Inflammatory macrophage (primary cell): Measurements from ENCODE around the gene TMC7.

Experiments
- DNase-seq, 2 donors: peaks; one replicate each; pipeline ENCODE4 v3.0.0-alpha.2; 2020 to 2022

Gene TMC7

DNA sequence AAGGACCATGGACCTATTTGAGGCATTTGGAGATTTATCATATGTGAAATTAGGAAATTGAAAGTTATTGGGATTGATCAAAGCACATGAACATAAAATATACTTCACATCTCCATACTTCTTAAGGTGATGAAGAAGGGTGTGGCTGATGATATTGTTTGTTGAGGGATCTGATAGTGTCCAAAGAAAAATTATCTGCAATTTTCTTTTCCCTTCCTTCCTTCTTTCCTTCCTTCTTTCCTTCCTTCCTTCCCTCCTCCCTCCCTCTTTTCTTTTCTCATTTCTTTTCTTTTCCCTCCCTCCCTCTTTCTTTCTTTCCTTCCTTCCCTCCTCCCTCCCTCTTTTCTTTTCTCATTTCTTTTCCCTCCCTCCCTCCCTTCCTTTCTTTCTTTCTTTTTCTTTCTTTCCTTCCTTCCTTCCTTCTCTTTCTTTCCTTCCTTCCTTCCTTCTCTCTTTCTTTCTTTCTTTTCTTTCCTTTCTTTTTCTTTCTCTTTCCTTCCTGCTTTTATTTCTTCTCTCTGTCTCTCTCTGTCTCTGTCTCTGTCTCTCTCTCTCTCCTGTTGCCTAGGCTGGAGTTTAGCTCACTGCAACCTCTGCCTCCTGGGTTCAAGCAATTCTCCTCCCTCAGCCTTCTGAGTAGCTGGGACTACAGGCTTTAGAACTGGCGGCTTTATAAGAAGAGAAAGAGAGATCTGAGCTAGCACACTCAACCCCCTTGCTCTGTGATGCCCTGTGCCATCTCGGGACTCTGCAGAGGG is 109.1 kb downstream of the TMC7 start:
- no peak for DNase-seq

DNA sequence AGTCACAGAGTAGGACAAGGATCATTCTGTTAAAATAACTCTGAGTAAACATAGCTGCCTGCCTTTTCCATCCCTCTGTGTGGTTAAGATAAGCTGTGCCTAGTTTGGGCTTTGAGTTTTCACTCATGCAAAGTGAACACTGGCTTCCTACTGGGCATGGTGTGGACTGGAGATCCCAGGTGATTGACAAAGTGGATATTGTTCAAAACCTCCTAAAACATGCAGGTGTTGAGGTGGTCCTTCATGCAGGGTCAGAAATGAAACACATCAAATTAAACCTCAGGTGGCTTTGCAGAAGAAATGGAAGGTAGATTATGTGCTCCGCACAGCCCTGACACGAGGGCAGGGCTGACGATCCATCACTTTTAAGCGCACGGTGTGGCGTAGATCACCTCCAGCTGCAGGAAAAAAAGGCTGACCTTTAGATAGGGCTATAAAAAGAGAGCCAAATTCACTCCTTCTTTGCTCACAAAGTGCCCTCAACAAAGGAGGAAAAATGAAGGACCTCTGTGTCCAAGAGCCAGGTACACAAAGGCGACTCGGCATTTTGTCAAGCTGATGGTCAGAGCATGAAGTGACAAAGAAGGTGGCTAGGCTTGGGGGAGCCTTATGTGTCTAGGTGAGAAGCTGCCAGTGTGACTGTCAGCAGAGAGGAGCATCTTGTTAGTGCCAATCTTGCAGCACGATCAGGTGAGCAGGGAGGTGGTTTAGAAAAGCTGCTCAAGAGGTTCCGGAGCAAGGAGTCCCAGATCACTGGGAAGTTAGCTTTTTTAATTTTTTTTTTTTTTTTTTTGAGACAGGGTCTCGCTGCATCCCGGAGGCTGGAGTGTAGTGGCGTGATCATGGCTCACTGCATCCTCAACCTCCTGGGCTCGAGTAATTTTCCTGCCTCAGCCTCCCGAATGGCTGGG is 110.2 kb downstream of the TMC7 start:
- no peak for DNase-seq

DNA sequence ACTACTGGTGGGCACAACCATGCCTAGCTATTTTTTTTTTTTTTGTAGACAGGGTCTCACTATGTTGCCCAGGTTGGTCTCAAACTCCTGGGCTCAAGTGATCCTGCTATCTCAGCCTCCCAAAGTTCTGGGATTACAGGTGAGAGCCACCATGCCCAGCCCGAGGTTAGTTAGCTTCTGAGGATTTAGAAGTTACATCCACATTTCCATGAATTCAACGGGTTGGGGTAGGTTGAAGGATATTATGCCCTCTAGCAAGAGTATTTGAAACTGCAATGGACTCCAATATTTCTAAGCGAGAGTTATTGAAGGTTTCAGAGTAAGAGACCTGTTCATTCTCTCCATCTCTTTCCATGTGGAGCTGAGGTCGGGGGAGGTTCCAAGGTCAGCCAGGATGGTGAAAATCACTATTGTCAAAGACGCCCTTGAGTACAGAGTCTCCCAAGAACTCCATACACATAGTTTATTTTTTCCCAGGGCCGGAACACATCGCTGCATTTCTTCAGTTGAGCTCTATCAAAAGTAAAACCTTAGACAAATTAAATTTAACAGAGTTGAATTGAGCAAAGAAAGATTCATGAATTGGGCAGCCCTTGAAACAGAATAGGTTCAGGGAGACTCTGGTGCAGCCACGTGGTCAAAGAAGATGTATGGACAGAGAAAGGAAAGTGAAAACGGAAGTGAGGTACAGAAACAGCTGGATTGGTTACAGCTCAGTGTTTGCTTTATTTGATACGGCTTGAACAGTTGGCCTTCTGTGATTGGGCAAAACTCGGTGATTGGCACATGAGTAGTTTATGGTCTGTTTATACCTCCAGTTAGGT is 111.0 kb downstream of the TMC7 start:
- peak; percentile 27 to 39 for DNase-seq

- no peak for DNase-seq
These were observed 111.9 kb downstream of the TMC7 start for GRCh38 chr16:19095654-19096053.

DNA sequence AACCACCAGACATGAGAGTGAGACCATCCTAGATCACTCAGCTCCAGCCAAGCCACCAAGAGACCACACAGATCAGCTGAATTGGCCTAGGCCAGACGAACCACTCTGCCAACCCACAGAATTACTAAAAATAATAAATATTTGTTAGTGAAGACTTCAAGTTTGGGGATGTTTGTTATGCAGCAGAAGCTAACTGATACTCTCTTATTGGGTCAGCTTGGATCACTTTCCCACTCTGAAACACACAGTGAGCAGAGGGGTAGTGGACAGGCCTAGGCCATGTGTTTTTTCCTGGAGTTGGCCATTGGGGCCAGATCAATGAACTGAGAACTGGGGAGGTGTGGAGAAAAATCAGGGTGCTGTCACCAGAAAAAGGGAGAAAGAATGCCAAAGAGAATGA is 114.4 kb downstream of the TMC7 start:
- DNase-seq = no peak

DNA sequence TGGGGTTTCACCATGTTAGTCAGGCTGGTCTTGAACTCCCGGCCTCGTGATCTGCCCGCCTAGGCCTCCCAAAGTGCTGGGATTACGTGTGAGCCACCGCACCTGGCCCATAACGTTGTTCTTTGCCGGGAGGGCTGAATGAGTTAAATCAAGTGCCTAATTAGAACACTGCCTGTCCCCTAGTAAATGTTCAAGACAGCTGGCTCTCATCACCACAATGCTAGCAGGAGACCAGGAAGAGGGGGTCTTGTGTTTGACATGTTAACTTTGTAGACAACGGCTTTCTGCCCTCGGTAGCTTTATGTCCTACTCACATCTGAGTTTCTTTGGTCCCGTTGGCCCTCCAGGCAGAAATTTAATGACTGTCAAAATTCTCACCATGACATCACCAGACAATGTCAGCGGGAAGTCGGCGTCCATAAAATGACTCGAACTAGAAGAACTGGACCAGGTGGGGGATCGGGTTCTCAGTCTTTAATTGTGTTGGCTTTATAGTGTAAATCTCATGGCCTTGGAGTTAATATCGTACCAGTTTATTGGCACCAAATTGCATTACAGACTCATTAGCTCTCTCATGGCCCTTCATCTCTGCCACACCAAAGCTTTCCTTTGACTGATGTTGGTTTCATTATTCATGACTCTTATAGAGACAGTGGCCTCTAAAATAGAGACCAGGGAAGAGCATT is 118.6 kb downstream of the TMC7 start:
- DNase-seq = no peak

DNA sequence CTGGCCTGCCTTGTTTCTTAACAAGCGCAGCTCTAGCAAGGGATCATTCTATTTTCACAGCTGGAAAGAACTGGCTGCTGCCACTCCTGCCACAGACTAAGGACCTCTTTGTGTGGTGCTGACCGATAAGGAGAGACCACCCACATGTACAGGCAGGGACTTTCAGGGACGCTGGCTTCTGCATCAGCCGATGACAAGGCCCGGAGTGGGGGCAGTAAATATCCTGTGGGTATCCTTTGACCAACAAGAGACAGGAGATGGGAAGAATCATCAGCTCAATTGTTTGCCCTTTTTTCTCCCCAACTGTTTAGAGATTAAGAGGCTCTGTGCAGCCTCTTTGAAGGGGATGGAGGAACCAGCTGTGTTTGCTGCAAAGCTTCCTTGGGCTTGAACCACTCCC is 120.9 kb downstream of the TMC7 start:
- no peak for DNase-seq

GRCh38 chr16:19105131-19105530 is 121.4 kb downstream of the TMC7 start:
- DNase-seq = no peak

DNA sequence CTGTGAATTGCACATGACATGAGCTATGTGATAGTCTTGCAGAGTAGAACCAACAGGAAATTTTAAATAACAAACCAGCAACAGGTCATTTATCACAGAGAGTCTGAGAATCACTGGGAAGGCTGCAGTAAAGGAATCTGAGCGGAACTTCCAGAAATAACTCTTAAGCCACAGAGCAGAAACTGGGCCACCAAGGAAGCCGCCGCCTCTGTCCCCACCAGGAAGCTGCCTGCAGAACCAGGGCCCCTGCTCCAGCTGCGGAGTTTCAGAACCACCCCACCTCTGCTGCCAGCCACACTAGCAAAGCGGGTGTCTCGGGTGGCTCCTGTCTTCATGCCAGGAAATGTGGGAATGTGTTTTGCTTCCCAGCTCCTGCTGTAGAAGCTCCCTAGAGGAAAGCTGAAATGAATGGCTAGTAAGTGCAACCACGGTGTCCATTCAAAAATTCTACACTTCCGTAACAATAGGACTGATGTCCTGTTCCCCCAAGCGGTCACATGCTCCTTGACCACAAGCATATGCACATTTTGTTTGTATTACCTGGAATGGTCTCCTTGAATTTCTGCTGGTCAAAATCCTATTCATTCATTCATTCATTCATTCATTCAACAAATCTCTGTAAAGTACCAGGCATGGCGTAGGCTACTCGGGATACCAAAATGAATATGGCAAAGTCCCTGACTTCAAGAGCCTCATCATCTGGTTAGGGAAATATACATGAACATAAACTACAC is 122.3 kb downstream of the TMC7 start:
- DNase-seq = peak in 1 of 2 donors; percentile 39

DNA sequence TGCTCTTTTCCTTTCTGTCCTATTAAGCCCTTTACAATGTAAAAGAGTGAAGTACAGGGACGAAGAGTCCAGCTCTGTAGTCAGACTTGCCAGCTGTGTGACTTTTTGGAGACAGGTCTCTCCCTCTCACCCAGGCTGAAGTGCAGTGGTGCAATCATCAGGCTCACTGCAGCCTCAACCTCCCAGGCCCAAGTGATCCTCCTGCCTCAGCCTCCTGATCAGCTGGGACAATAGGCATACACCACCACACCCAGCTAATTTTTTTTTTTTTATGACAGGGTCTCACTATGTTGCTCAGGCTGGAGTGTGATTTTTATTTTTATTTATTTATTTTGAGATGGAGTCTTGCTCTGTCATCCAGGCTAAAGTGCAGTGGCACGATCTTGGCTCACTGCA is 122.9 kb downstream of the TMC7 start:
- no peak for DNase-seq

- DNase-seq = no peak
These were observed 124.9 kb downstream of the TMC7 start for GRCh38 chr16:19108409-19109287.

DNA sequence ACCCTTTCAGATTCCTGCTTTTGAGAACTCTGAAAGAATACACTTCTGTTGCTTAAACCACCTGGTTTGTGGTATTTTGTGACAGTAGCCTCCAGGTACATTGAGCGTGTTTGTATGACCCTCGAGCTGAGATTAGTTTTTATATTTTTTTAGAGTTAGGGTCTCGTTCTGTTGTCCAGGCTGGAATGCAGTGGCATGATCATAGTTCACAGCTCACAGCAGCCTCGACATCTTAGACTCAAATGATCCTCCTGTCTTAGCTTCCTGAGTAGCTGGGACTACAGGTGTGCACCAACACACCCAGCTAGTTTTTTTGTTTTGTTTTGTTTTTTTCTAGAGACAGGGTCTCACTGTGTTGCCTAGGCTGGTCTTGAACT is 125.5 kb downstream of the TMC7 start:
- no peak for DNase-seq

- no peak for DNase-seq
These were observed 127.0 kb downstream of the TMC7 start for GRCh38 chr16:19110537-19111360.

DNA sequence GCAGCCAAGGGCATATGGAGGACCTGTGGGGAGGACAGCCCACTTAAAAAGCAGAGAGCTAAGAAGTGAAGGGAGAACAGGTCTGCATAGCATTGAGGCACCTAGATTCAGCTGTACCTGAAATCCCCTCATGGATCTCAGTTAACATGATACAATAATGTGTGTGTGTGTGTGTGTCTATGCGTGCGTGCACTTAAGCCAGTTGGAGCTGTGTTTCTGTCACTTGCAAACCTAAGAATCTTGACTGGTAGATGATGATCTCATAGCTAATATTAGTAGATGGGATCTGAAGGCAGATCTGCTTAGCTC is 128.3 kb downstream of the TMC7 start:
- no peak for DNase-seq
